ENCODE measurements around the gene ZFPL1. TPM values are rescaled to one million over a fixed set of nuclear protein-coding genes. Genes with fewer than 3 reads are reported as not detected.

The ZFPL1 gene
- total and polyA plus RNA-seq, 8 donors: 24.9 to 36.4 (median 28.9) TPM

DNA sequence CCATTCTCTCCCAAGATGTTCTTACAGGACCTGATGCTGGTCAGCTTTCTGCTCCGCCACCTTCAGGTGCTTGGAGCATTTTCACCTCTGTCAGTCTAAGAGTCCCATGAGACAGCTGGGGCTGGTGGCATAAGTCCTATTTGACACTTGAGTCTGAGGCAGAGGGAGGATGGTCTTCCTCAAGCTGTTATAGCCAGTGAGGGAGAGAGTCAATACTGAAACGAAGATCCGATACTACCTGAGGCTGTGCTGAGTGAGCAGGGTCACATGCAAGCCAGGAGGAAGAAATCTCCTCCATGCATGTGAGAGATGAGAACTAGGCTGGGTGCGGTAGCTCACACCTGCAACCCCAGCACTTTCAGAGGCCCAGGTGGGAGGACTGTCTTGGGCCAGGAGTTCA, 5.6 kb downstream of the ZFPL1 start:
- peaks cover 9 to 16% of the 10 kb centered on the region in 2 donors for H3K4me1 ChIP-seq
- H3K27me3 ChIP-seq: no peaks in the 10 kb centered on the region
- no peaks in the 10 kb centered on the region for H3K9me3 ChIP-seq
- no peak for DNase-seq
- no peak overlapping the region for H3K4me3 ChIP-seq
- intact Hi-C loops (cut with DNase I): no loop called here
- no peak for ATAC-seq
- H3K36me3 ChIP-seq: peaks cover 0 to 52% of the 10 kb centered on the region in 2 donors
- no peak overlapping the region for H3K27ac ChIP-seq
- TF ChIP-seq, protein P1, sequence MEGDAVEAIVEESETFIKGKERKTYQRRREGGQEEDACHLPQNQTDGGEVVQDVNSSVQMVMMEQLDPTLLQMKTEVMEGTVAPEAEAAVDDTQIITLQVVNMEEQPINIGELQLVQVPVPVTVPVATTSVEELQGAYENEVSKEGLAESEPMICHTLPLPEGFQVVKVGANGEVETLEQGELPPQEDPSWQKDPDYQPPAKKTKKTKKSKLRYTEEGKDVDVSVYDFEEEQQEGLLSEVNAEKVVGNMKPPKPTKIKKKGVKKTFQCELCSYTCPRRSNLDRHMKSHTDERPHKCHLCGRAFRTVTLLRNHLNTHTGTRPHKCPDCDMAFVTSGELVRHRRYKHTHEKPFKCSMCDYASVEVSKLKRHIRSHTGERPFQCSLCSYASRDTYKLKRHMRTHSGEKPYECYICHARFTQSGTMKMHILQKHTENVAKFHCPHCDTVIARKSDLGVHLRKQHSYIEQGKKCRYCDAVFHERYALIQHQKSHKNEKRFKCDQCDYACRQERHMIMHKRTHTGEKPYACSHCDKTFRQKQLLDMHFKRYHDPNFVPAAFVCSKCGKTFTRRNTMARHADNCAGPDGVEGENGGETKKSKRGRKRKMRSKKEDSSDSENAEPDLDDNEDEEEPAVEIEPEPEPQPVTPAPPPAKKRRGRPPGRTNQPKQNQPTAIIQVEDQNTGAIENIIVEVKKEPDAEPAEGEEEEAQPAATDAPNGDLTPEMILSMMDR (IDR thresholded peaks at IDR 0.05): no peak

DNA sequence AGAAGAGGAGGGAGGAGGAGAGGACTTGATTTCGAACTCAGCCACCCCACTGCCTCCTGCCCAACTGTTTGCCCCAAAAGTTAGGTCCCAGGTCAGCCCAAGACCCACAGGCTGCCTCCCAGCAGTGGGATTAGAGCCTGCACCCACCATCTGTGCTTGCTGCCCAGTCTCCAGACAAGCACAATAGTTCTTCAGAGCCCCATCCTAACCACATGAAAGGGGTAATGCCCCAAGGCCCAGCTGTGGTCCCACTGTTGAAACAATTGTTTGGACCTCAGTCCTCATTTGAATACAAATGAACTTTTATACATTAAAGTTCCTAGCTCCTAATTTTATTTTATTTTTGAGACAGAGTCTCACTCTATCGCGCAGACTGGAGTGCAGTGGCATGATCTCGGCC, 6.6 kb downstream of the ZFPL1 start:
- H3K27ac ChIP-seq: no peak overlapping the region
- no peaks in the 10 kb centered on the region for H3K27me3 ChIP-seq
- peaks cover under 1 to 8% of the 10 kb centered on the region in 2 donors for H3K4me1 ChIP-seq
- no peak for DNase-seq
- H3K4me3 ChIP-seq: no peak overlapping the region
- H3K36me3 ChIP-seq: peaks cover 0 to 46% of the 10 kb centered on the region in 2 donors
- no peak for ATAC-seq
- intact Hi-C loops (cut with DNase I): no loop called here
- H3K9me3 ChIP-seq: no peaks in the 10 kb centered on the region
- TF ChIP-seq, protein P1 (IDR thresholded peaks at IDR 0.05): no peak

DNA sequence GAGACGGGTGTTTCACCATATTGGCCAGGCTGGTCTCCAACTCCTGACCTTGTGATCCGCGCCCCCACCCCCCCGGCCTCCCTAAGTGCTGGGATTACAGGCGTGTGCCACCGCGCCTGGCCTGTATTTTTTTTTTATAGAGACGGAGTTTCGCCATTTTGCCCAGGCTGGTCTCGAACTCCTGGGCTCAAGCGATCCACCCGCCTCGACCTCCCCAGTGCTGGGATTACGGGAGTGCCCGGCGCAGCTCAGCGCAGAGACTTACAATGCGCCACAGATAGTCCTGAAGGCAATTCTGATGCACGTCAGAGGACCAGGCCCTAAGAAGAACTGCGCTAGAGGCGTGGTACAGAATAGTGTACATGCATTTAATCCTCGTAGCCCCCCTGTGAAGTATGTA, 11.4 kb downstream of the ZFPL1 start:
- no peak for ATAC-seq
- Histone ChIP-seq H3K27ac (peak overlapping the region in 1 of 2 donors; percentile 89), H3K4me3 (peak overlapping the region; percentile 74 to 89)

DNA sequence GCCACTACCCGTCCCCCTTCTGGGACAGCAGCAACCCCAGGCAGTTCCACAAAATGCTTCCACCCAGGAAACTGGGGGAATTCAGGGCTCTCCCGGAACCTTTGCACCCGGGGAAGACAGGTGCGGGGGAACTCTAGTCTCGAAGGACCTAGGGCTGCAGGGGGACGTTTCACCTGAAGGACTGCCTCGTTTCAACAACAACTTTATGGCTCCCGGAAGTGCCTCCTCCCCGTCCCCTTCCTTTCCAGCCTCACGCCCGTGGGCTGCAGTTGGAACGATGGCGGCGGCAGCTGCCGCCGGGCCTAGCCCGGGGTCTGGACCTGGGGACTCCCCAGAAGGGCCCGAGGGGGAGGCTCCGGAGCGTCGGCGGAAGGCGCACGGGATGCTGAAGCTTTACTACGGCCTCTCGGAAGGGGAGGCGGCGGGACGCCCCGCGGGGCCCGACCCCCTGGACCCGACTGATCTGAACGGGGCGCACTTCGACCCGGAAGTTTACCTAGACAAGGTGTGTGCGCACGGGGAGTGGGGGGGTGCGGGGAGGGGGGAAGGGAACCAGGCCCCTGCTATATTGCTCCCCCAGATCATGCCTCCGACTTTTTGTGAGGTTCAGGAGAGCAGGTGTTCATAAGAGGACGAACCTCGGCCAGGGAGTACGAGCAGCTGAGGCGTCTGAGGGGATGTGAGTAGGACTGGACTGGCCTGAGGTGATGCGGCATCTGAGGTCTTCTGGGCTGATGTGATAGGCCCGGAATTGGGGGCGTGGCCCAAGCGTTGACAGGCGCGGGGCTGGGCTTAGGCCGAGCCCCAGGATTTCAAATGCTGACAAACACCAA, 12.2 kb downstream of the ZFPL1 start, which contains the start of gene VPS51:
TSS of gene VPS51 (plus strand) at position 241 of the 833 bp plus-strand sequence. CDS start at position 278, 37 bp downstream.
- Histone ChIP-seq H3K4me1 (peaks cover 3 to 24% of the 10 kb centered on the region in 2 donors), H3K27me3 (no peaks in the 10 kb centered on the region), H3K27ac (peak within 1 kb of the TSS; percentile 87 to 89), H3K36me3 (no peaks in the 10 kb centered on the region), H3K4me3 (peak within 1 kb of the TSS; percentile 74 to 89), H3K9me3 (no peaks in the 10 kb centered on the region)
- peak; percentile 81 to 95 (median 88) for DNase-seq
- intact Hi-C loops (cut with DNase I): no loop called here
- ATAC-seq: peak; percentile 97
- TF ChIP-seq, protein P1 (IDR thresholded peaks at IDR 0.05): no peak

More for the DNA sequence above, 11.4 kb downstream of the ZFPL1 start:
- no peak for DNase-seq
- no peaks in the 10 kb centered on the region for H3K27me3 ChIP-seq
- intact Hi-C loops (cut with DNase I): no loop called here
- no peaks in the 10 kb centered on the region for H3K36me3 ChIP-seq
- peaks cover 3 to 23% of the 10 kb centered on the region in 2 donors for H3K4me1 ChIP-seq
- TF ChIP-seq, protein P1 (IDR thresholded peaks at IDR 0.05): no peak
- no peaks in the 10 kb centered on the region for H3K9me3 ChIP-seq

DNA sequence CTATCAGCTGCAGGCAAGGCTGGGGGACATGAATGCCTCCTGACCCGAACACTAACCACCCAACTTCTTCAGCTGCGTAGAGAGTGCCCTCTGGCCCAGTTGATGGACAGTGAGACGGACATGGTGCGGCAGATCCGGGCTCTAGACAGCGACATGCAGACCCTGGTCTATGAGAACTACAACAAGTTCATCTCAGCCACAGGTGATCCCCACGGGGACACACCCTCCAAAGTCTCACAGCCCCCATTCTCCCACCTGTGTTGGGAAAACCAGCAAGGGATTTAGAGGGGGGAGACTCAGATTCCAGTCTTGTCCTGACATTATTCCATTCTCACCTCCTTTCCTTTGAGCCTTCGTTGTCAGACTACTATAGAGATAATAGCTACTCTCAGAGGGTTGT, 12.9 kb downstream of the ZFPL1 start:
- H3K4me1 ChIP-seq: peaks cover 3 to 26% of the 10 kb centered on the region in 2 donors
- TF ChIP-seq, protein P1 (IDR thresholded peaks at IDR 0.05): no peak
- H3K36me3 ChIP-seq: no peaks in the 10 kb centered on the region
- ATAC-seq (no peak), DNase-seq (no peak)
- peak overlapping the region; percentile 74 to 89 for H3K4me3 ChIP-seq
- H3K9me3 ChIP-seq: no peaks in the 10 kb centered on the region
- peak overlapping the region; percentile 87 to 89 for H3K27ac ChIP-seq
- no peaks in the 10 kb centered on the region for H3K27me3 ChIP-seq
- intact Hi-C loops (cut with DNase I): no loop called here
